Peyer's patch (tissue), 4 donors: ENCODE results near the gene USP4.

ENCODE experiments used
- CTCF ChIP-seq, 6 experiments: fragments of 450-650 bp in 4 of 6; fragments of 200-600 bp in 2 of 6; sonication (generic) in 1 of 6; IDR thresholded peaks; one replicate each; pipeline ENCODE4 v1.5.1; 2017 to 2019; ENCODE audit warnings: antibody characterized with exemption in 6 of 6, mild to moderate bottlenecking in 3 of 6, moderate library complexity in 1 of 6
- POLR2A ChIP-seq, 2 donors: fragments of 450-650 bp; IDR thresholded peaks; one replicate each; pipeline ENCODE4 v1.5.1; 2017; ENCODE audit warnings: antibody characterized with exemption in 2 of 2, mild to moderate bottlenecking in 2 of 2, moderate library complexity in 2 of 2

- TF ChIP-seq CTCF (IDR thresholded peaks at IDR 0.05) = no peak
- TF ChIP-seq POLR2A (IDR thresholded peaks at IDR 0.05) = no peak
These were observed 43.0 kb downstream of the USP4 start for GRCh38 chr3:49296781-49297411.
